IPS DF 19.7 (cell line): ENCODE measurements around the gene OR1J4.
A peak's percentile ranks its signal among the peaks of the same experiment; 100 is the strongest.
"Not testable (repeated sequence)": the region's sequence is repeated elsewhere in the genome, so short reads cannot be mapped to it uniquely, and the experiment has no call there.

Experiments
- DNase-seq: peaks from one replicate; pipeline ENCODE4 v3.0.0-alpha.2; 2013; ENCODE audit warnings: low read depth, low spot score

The OR1J4 gene

DNA sequence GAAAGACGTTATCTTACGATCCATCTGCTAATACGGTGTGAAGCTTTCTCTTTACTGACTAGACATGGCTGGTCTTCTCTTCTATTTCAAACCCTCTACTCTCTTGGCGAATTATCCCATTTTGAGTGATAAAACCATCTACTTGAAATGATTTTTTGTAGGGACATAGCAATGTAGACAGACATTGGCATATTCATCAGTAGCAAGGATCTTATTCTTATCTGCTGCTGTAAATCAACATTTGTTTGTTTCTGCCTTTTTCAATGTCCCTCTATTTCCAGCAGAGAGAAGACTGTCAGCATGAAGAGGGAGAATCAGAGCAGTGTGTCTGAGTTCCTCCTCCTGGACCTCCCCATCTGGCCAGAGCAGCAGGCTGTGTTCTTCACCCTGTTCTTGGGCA, at the start of gene OR1J4:
OR1J4 (plus strand) TSS at position 301 of the 400 bp plus-strand sequence; CDS start at position 301, 0 bp downstream.
- DNase-seq, result no peak

DNA sequence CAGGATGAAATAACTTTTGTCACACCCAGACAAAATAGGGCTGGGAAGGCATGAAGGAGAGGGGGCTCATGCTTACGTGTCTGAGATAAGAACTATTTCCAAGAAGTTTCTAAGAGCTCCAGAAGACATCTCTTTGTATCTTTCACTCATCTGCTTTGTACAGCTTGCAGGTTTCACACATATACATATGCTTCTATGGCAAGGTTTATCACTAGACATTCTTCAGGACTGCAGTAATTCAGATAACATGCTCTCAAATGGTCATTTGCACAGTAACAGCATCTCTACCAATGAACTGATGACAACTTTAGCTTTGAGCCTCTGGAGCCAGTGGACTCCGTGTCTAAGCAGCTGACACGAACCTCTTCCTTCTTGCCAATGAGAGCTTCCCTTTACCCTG, 44.4 kb upstream of the OR1J4 start:
- no peak for DNase-seq

DNA sequence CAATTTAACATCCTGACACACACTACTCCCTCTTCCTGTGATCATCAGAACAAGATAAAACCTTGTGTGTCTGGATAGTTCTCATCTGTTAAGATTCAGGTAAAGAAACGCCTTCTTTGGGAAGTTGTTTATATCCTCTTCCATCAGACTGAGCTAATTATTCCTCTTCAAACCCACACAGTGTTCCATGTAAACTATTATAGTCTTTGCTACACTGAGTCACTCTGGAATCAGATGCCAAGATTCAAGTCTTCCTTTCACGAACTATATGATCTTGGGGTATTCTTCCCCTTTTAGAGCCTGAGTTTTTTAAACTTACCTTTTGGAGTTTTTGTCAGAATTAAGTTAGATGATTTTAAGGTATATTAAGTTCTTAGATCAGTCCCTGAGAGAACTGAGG, 43.2 kb upstream of the OR1J4 start:
- no peak for DNase-seq

- no peak for DNase-seq
These were observed 41.6 kb upstream of the OR1J4 start for GRCh38 chr9:122477346-122477745.

- DNase-seq, result no peak
These were observed 41.1 kb upstream of the OR1J4 start, which contains the start of gene OR1J1 for GRCh38 chr9:122477826-122478225. Gene OR1J1, minus strand, starts transcription at chr9:122477926. Its CDS starts 0 bp downstream, at chr9:122477926.

DNA sequence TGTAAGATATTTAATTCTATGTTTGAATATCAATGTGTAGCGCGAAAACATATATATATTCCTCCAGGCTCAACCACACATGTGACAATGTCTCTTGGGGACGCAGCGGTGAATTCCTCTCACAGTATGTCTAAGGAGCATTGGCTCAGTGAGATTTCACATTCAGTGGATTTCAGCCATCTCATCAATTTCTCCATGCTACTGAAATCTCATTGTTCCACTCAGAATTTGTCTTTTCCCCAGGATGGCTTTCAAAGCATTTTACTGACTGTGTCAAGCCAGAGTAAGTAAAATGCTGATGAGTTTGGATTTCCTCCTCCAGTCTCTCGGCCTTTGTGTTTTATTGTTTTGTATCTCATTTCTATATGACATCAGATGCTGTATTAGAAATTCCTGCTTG, 39.9 kb upstream of the OR1J4 start:
- no peak for DNase-seq

- peak; percentile 38 for DNase-seq
These were observed 20.1 kb upstream of the OR1J4 start for GRCh38 chr9:122498883-122499288.

GRCh38 chr9:122506964-122507363, 12.0 kb upstream of the OR1J4 start:
- no peak for DNase-seq

DNA sequence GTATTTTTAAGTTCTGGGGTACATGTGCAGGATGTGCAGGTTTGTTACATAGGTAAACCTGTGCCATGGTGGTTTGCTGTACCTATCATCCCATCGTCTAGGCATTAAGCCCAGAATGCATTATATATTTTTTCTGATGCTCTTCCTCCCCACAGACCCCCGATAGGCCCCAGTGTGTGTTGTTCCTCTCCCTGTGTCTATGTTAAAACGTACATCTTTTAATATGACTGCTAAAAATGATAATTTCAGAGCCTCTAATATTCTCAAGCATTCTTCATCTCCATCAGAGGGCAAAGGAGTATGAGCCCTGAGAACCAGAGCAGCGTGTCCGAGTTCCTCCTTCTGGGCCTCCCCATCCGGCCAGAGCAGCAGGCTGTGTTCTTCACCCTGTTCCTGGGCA, 8.4 kb upstream of the OR1J4 start, which contains the start of gene OR1J2:
OR1J2 (plus strand) TSS at position 301 of the 400 bp plus-strand sequence; CDS start at position 301, 0 bp downstream.
- DNase-seq, result no peak

DNA sequence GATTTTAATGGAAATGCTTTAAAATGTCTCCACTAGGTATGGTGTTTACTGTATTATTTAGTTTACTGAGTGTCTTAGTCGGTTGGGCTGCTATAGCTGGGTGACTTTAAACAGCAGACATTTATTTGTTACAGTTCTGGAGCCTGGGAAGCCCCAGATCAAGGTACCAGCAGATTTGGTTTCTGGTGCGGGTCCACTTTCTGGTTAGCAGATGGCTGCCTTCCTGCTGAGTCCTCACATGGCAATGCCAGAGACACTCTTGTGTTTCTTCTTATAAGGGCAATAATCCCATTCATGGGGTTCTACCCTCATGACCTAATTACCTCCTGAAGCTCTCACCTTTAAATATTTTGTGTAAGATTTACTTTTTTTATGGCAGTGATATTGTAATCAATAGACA, 715 bp upstream of the OR1J4 start:
- no peak for DNase-seq

DNA sequence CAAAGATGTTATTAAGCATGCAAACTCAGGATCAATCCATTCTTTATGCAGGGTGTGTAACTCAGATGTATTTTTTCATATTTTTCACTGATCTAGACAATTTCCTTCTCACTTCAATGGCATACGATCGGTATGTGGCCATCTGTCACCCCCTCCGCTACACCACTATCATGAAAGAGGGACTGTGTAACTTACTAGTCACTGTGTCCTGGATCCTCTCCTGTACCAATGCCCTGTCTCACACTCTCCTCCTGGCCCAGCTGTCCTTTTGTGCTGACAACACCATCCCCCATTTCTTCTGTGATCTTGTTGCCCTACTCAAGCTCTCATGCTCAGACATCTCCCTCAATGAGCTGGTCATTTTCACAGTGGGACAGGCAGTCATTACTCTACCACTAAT, 435 bp downstream of the OR1J4 start:
- DNase-seq, result no peak

- no peak for DNase-seq
These were observed 7.7 kb downstream of the OR1J4 start for GRCh38 chr9:122526602-122527001.

GRCh38 chr9:122527193-122527592, 8.3 kb downstream of the OR1J4 start, which contains the start of gene OR1N1:
Gene OR1N1, minus strand, starts transcription at chr9:122527293. Its CDS starts 0 bp downstream, at chr9:122527293.
- DNase-seq, result no peak

DNA sequence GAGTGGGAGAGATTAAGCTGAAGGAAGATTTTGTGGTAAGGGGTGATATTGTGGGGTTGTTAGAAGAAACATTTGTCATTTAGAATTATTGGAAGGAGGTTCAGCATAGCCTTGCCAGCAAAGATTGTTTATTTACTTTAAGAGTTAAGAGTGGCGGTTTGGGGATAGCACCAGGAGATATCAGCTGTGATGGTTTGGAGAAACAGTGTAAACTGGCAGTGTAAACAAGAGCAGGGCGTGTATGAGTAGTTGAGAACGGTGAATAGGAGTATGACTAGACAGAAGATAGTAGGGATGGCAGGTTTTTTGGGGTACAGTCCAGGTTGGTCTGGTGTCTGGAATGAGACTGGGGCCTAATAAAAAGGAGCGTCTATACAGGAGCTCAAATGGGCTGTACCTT, 12.2 kb downstream of the OR1J4 start:
- DNase-seq, result not testable (repeated sequence)

DNA sequence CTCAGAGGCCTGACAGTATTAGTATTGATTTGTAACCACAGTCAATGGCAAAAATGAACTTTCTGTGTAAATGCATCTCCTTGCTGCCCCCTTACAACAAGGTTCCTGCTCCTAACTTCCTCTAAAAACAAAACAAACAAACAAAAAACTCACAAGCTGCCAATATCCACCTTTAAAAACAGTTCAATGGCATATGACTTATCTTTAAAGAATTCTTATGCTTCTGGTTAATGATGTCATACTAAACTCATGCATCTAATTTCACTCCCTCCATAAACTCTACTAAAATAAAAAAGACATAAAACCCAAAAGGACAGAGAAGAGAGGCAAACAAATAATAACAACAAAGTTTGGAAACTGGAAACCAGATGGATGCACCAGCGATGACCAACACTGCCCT, 17.2 kb downstream of the OR1J4 start:
- no peak for DNase-seq

DNA sequence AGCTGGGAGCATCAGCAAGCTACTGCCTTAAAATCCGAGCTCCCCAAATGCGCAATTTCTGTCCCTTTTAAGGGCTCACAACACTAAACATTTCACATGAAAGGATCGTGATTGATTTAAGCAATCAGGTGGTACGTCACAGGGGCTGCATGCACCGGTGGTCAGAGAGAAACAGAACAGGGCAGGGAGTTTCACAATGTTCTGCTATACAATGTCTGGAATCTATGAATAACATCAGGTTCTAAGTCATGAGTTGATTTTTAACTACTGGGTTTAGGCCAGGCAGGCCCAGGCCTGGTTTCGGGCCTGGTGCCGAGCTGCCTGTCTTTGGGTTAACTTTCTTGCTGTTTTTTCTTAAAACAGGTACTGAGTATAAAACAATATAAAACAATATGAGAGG, 18.1 kb downstream of the OR1J4 start:
- not testable (repeated sequence) for DNase-seq

DNA sequence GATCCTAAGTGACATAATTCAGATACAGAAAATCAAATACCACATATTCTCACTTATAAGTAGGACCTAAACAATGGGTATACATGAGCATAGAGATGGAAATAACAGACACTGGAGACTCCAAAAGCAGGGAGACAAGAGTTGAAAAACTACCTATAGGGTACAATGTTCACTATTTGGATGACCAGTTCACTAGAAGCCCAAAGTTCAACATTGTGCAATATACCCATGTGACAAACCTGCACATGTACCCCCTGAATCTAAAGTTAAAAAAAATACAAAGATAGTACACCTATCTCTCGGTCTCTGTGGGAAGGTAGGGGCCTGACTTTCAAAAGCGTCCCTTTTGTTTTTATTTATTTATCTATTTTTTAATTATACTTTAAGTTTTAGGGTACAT, 19.8 kb downstream of the OR1J4 start:
- DNase-seq, result no peak

DNA sequence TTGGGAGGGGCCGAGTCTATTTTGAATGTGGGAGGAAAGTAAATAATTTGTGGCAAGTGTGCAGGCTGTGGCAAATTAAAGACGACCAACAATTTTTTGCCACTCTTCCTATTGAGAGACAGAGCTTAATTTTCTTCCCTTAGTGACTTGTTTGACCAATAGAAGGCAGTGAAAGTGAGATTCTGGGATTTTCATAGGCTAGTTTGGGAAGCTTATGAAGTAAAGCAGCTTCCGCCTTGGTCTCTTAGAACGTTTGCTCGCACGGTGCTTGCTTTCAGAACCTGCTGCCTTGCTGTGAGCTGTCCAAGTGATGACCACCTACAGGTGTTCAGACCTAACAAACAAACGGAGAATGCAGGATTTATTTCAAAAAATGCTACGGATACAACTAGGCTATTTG, 27.3 kb downstream of the OR1J4 start:
- no peak for DNase-seq

DNA sequence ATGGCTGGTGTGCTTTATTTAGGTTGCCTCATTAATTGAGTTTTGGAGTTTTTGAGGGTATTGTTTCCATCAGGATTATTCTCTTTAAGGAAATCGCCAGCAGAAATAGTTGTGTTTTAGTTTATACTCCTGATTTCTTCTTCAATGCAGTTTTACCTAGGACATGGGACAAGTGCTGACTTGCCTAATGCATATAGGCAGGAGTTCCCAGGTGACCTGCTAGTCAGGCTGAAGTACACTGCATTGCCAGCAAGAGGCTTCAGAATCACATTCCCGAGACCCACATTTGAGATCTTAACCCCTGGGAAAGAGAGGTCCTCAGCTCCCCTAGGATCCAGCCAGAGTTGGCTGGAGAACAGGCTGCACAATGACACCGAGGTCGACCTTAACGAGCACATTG, 32.4 kb downstream of the OR1J4 start:
- DNase-seq, result no peak

GRCh38 chr9:122552812-122553211, 33.9 kb downstream of the OR1J4 start, which contains the start of gene OR1N2:
Gene OR1N2, plus strand, starts transcription at chr9:122553112. Its CDS starts 100 bp downstream, at chr9:122553212.
- DNase-seq, result no peak

DNA sequence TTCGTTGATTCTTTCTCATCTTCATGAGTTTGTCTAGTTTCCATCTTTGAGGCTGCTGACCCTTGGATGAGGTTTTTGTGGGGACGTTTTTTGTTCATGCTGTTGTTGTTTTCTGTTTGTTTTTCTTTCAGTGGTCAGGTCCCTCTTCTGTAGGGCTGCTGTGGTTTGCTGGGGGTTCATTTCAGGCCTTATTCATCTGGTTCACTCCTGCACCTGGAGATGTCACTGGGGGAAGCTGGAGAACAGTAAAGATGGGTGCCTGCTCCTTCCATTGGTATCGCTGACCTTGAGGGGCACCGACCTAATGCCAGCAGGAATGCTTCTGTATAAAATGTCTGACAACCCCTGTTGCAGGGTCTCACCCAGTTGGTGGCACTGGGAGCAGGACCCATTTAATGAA, 42.5 kb downstream of the OR1J4 start:
- no peak for DNase-seq

DNA sequence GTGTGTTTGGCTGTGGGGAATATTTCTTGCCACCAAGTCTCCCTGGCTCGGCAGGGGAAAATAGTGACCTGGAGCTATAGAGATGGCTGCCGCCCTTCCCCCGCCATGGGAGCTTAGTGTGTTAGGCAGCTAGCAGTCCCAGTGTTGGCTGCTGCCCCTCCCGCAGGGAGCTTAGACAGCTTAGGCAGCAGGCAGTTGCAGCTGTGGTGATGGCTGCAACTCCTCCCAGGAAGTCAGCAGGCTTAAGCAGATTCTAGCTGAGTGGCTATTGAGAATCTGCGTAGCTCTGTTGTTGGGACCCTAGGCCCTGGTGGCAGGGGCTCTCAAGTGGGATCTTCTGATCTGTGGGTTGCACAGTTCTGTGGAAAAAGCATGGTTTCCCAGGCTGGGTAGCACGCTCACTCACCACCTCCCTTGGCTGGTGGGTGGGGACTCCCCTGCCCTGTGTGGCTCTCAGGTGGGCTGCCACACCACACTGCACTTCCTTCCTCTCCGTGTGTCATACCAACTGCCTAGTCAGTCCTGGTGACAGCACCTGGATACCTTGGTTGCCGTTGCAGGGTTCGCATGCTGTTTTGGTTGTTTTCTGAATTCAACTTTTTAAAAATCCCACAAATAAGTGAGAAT, 43.3 kb downstream of the OR1J4 start:
- DNase-seq, result peak; percentile 40

DNA sequence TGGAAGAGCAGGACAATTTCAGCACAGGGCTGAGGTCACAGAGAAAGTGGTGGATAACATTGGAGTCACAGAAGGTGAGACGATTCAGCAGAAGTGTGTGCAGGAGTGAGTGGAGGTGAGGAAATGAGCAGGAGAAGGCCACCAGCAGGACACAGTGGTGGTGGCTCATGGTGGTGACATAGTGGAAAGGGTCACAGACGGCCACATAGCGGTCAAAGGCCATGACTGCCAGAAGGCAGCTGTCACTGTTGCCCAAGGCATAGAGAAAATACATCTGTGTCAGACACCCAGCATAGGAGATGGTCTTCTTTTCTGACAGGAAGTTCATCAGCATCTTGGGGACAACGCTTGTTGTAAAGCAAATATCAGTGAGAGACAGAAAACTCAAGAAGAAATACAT, 49.0 kb downstream of the OR1J4 start:
- no peak for DNase-seq
